ENCODE measurements around the gene NCF4. TPM values are rescaled to one million over a fixed set of nuclear protein-coding genes. Genes with fewer than 3 reads are reported as not detected.
A peak's percentile ranks its signal among the peaks of the same experiment; 100 is the strongest.

The NCF4 gene
- total and polyA plus RNA-seq, 2 donors (not counting 1 experiment from before 2014, with no cell fraction given): 118 to 175 TPM

GRCh38 chr22:36839356-36840073 is 21.3 kb upstream of the NCF4 start:
- intact Hi-C loops (cut with micrococcal nuclease): no loop called here
- ATAC-seq (ENCODE audit: low read depth) (no peak), DNase-seq (peak; percentile 64)
- no peak overlapping the region for H3K9ac ChIP-seq (ENCODE audit: low read length)
- H3K36me3 ChIP-seq (replicated peaks in 1 of 2; ENCODE audit: control extremely low read depth in 1 of 2, control insufficient read depth in 1 of 2, extremely low read depth in 1 of 2, insufficient read depth in 2 of 2, low read length in 1 of 2): no peaks in the 10 kb centered on the region
- Mint-ChIP-seq H3K27me3 (peaks cover 40% of the 10 kb centered on the region), H3K27ac (peak overlapping the region; percentile 62), H3K4me3 (no peak overlapping the region), H3K9me3 (ENCODE audit: insufficient read depth) (peaks cover 7% of the 10 kb centered on the region), H3K4me1 (peaks cover 12% of the 10 kb centered on the region)
- TF ChIP-seq CTCF (IDR thresholded peaks at IDR 0.05) (no peak), EZH2 (IDR thresholded peaks at IDR 0.05; ENCODE audit: borderline replicate concordance, insufficient read depth, low read depth, low read length, poor library complexity, severe bottlenecking) (no peak)
- peaks cover 0 to 11% (median 3%) of the 10 kb centered on the region in 4 experiments for H3K27me3 ChIP-seq (replicated peaks in 1 of 4; ENCODE audit: control extremely low read depth in 1 of 4, control insufficient read depth in 3 of 4, insufficient read depth in 4 of 4, low read length in 3 of 4)
- ChIA-PET POLR2A (no interaction called here), CTCF (interaction anchor here (1.0 to 1.2 kb wide), 2 partner anchors 13 to 21 kb away, joined by 3 to 4 read pairs; partner anchors contain the start of gene NCF4)
- H3K4me1 ChIP-seq (ENCODE audit: control insufficient read depth in 2 of 2, insufficient read depth in 2 of 2, low read length in 2 of 2): peaks cover 11 to 12% of the 10 kb centered on the region in 2 donors
- H3K9me3 ChIP-seq (ENCODE audit: control extremely low read depth in 1 of 3, control insufficient read depth in 2 of 3, insufficient read depth in 1 of 3, low read length in 2 of 3): peaks cover 2 to 17% (median 8%) of the 10 kb centered on the region in 3 donors
- WGBS (ENCODE audit: insufficient coverage): 70% methylated on average over 8 of the region's 10 CpGs
- H3K27ac ChIP-seq (ENCODE audit: low read length in 2 of 2): no peak overlapping the region
- no peak overlapping the region for H2AFZ ChIP-seq (ENCODE audit: insufficient read depth, low read depth, low read length, poor library complexity, severe bottlenecking)
- H3K4me3 ChIP-seq (ENCODE audit: control extremely low read depth in 1 of 5, extremely low read depth in 1 of 5, insufficient read depth in 1 of 5, low read depth in 2 of 5, low read length in 4 of 5): no peak overlapping the region
- H3K4me2 ChIP-seq (replicated peaks; ENCODE audit: low read depth, low read length, poor library complexity, severe bottlenecking): peak overlapping the region; percentile 45
- H4K20me1 ChIP-seq (ENCODE audit: control insufficient read depth, insufficient read depth, low read length, poor library complexity, severe bottlenecking): no peaks in the 10 kb centered on the region
- no peaks in the 10 kb centered on the region for H3K79me2 ChIP-seq (ENCODE audit: control insufficient read depth, insufficient read depth, low read length)

- WGBS (ENCODE audit: insufficient coverage): 6% methylated on average over 6 of the region's 8 CpGs
- Histone ChIP-seq H2AFZ (ENCODE audit: insufficient read depth, low read depth, low read length, poor library complexity, severe bottlenecking) (no peak overlapping the region), H3K27me3 (replicated peaks in 1 of 4; ENCODE audit: control extremely low read depth in 1 of 4, control insufficient read depth in 3 of 4, insufficient read depth in 4 of 4, low read length in 3 of 4) (peaks cover 0 to 14% (median 4%) of the 10 kb centered on the region in 4 experiments), H3K79me2 (ENCODE audit: control insufficient read depth, insufficient read depth, low read length) (no peaks in the 10 kb centered on the region), H3K36me3 (replicated peaks in 1 of 2; ENCODE audit: control extremely low read depth in 1 of 2, control insufficient read depth in 1 of 2, extremely low read depth in 1 of 2, insufficient read depth in 2 of 2, low read length in 1 of 2) (no peaks in the 10 kb centered on the region), H3K9ac (ENCODE audit: low read length) (no peak overlapping the region), H3K9me3 (ENCODE audit: control extremely low read depth in 1 of 3, control insufficient read depth in 2 of 3, insufficient read depth in 1 of 3, low read length in 2 of 3) (peaks cover 2 to 17% (median 8%) of the 10 kb centered on the region in 3 donors), H3K4me2 (replicated peaks; ENCODE audit: low read depth, low read length, poor library complexity, severe bottlenecking) (peak overlapping the region; percentile 45), H3K27ac (ENCODE audit: low read length in 2 of 2) (no peak overlapping the region), H4K20me1 (ENCODE audit: control insufficient read depth, insufficient read depth, low read length, poor library complexity, severe bottlenecking) (no peaks in the 10 kb centered on the region), H3K4me1 (ENCODE audit: control insufficient read depth in 2 of 2, insufficient read depth in 2 of 2, low read length in 2 of 2) (peaks cover 11 to 12% of the 10 kb centered on the region in 2 donors), H3K4me3 (ENCODE audit: control extremely low read depth in 1 of 5, extremely low read depth in 1 of 5, insufficient read depth in 1 of 5, low read depth in 2 of 5, low read length in 4 of 5) (no peak overlapping the region)
- H3K27me3 Mint-ChIP-seq: peaks cover 46% of the 10 kb centered on the region
- intact Hi-C loops (cut with micrococcal nuclease): no loop called here
- H3K4me1 Mint-ChIP-seq: peaks cover 12% of the 10 kb centered on the region
- CTCF ChIA-PET: interaction anchor here (1.0 to 1.2 kb wide), 2 partner anchors 12 to 21 kb away, joined by 3 to 4 read pairs; partner anchors contain the start of gene NCF4
- no peak overlapping the region for H3K27ac Mint-ChIP-seq
- POLR2A ChIA-PET: no interaction called here
- ATAC-seq (ENCODE audit: low read depth): no peak
- H3K9me3 Mint-ChIP-seq (ENCODE audit: insufficient read depth): peaks cover 7% of the 10 kb centered on the region
- H3K4me3 Mint-ChIP-seq: no peak overlapping the region
- DNase-seq: no peak
- no peak for TF ChIP-seq EZH2 (IDR thresholded peaks at IDR 0.05; ENCODE audit: borderline replicate concordance, insufficient read depth, low read depth, low read length, poor library complexity, severe bottlenecking)
- TF ChIP-seq CTCF (IDR thresholded peaks at IDR 0.05): no peak
Observed at GRCh38 chr22:36840106-36840505, 20.7 kb upstream of the NCF4 start.

Measured in B cell (primary cell).